PC-3 (cell line): ENCODE data around the gene RAD51. TPM values are rescaled to one million over a fixed set of nuclear protein-coding genes. Genes with fewer than 3 reads are reported as not detected.
"Not testable (repeated sequence)": the region's sequence is repeated elsewhere in the genome, so short reads cannot be mapped to it uniquely, and the experiment has no call there.

Source experiments
- ATAC-seq: fragments of 200-7000 bp; cut with Tn5 transposase; 2 replicates; pipeline ENCODE4 v1.9.1; 2020; ENCODE audit warnings: mild to moderate bottlenecking, moderate library complexity
- BruUV-seq: library from RNA; stranded (reverse); fragments of 400-500 nt; replicated peaks from 2 replicates; lab custom pipeline; 2021; lab: Mats Ljungman, UMichigan
- CTCF ChIA-PET: fragments of 300-600 bp; sonication (Branson Sonifier 250); formaldehyde crosslinking; loops from one replicate; lab custom pipeline; 2022; ENCODE audit warnings: antibody characterized with exemption; lab: Charles Lee
- POLR2A ChIA-PET: fragments of 300-600 bp; sonication (Branson Sonifier 250); formaldehyde crosslinking; loops from one replicate; lab custom pipeline; 2022; ENCODE audit warnings: antibody characterized with exemption; ENCODE audit not compliant: unreplicated experiment; lab: Charles Lee
- DNase-seq: peaks from one replicate; pipeline ENCODE4 v3.0.0-alpha.2; 2015
- H2AFZ ChIP-seq: fragments of 300-600 bp; sonication (generic); 2 replicates; pipeline ENCODE4 v1.6.0; 2016; ENCODE audit warnings: antibody characterized with exemption, low read length
- H3F3A ChIP-seq: fragments of 300-600 bp; sonication (generic); one replicate; pipeline ENCODE4 v1.6.0; 2017; ENCODE audit warnings: antibody characterized with exemption, low read length, control low read depth, mild to moderate bottlenecking; ENCODE audit not compliant: unreplicated experiment
- H3K27ac ChIP-seq: fragments of 300-600 bp; sonication (generic); 2 replicates; pipeline ENCODE4 v1.5.1; 2016; ENCODE audit warnings: mild to moderate bottlenecking, low read length
- H3K27me3 ChIP-seq: fragments of 300-600 bp; sonication (generic); 2 replicates; pipeline ENCODE4 v1.6.1; 2016; ENCODE audit warnings: low read length, mixed read lengths
- H3K36me3 ChIP-seq: fragments of 300-600 bp; sonication (generic); 2 replicates; pipeline ENCODE4 v1.6.1; 2016; ENCODE audit warnings: low read depth, mixed run types, low read length, mixed read lengths
- H3K4me1 ChIP-seq: fragments of 300-600 bp; sonication (generic); 2 replicates; pipeline ENCODE4 v1.5.1; 2016; ENCODE audit warnings: low read length; ENCODE audit not compliant: insufficient read depth
- H3K4me2 ChIP-seq: fragments of 300-600 bp; sonication (generic); 2 replicates; pipeline ENCODE4 v1.6.0; 2016; ENCODE audit warnings: low read length
- H3K4me3 ChIP-seq: fragments of 300-600 bp; sonication (generic); 2 replicates; pipeline ENCODE4 v1.5.1; 2016; ENCODE audit warnings: mild to moderate bottlenecking, low read length, mixed read lengths
- H3K79me2 ChIP-seq: fragments of 300-600 bp; sonication (generic); 2 replicates; pipeline ENCODE4 v1.6.1; 2017; ENCODE audit warnings: low read length, mixed read lengths
- H3K9ac ChIP-seq: fragments of 300-600 bp; sonication (generic); 2 replicates; pipeline ENCODE4 v1.6.0; 2016; ENCODE audit warnings: mild to moderate bottlenecking, low read length
- H3K9me2 ChIP-seq: fragments of 300-600 bp; sonication (generic); replicated peaks from 2 replicates; pipeline ENCODE4 v1.6.1; 2016; ENCODE audit warnings: mixed run types, low read length, mixed read lengths
- H3K9me3 ChIP-seq: fragments of 300-600 bp; sonication (generic); 2 replicates; pipeline ENCODE4 v1.6.1; 2016; ENCODE audit warnings: low read length, mixed read lengths
- H4K20me1 ChIP-seq: fragments of 300-600 bp; sonication (generic); 2 replicates; pipeline ENCODE4 v1.6.1; 2016; ENCODE audit warnings: low read length, mixed read lengths
- EZH2 ChIP-seq: fragments of 300-600 bp; sonication (generic); IDR thresholded peaks from one replicate; pipeline ENCODE4 v1.6.1; 2017; ENCODE audit warnings: antibody characterized with exemption, mild to moderate bottlenecking, low read length; ENCODE audit not compliant: unreplicated experiment
- EZH2phosphoT487 ChIP-seq: fragments of 300-600 bp; sonication (generic); IDR thresholded peaks from 2 replicates; pipeline ENCODE4 v1.6.1; 2018; ENCODE audit warnings: mild to moderate bottlenecking, antibody characterized with exemption, low read length, borderline replicate concordance
- intact Hi-C: fragments of 100-400 bp; cut with micrococcal nuclease; formaldehyde crosslinking; loops from 2 replicates; pipeline ENCODE4 v1.9.0; 2023
- total RNA-seq: library from RNA; depleted of rRNA; stranded (reverse); fragments of >200 nt; gene quantifications from 2 replicates; pipeline ENCODE4 v1.2.3, GENCODE V29; 2014
- TF ChIP-seq, protein P1 (sequence below): fragments of 300-600 bp; sonication (generic); conservative IDR thresholded peaks from 2 replicates; pipeline ENCODE4 v1.5.1; 2017; ENCODE audit warnings: antibody characterized with exemption, low read depth, mild to moderate bottlenecking, low read length

Gene RAD51
- total RNA-seq, 1 experiment from 2014 or later = 21.9 TPM

DNA sequence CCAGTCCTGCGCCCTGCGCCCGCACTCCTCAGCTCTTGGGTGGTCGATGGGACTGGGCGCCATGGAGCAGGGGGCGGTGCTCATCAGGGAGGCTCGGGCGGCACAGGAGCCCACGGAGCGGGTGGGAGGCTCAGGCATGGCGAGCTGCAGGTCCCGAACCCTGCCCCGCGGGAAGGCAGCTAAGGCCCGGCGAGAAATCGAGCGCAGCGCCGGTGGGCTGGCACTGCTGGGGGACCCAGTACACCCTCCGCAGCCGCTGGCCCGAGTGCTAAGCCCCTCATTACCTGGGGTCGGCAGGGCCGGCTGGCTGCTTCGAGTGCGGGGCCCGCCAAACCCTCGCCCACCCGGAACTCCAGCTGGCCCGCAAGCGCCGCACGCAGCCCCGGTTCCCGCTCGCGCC, 18.1 kb upstream of the RAD51 start:
- H3K36me3 ChIP-seq, H3K27ac ChIP-seq, H4K20me1 ChIP-seq, H3K27me3 ChIP-seq, H3K4me2 ChIP-seq, H3K4me3 ChIP-seq, CTCF ChIA-PET, H3K9me2 ChIP-seq, DNase-seq, H3F3A ChIP-seq, BruUV-seq, H3K9me3 ChIP-seq, H3K79me2 ChIP-seq, H2AFZ ChIP-seq, ATAC-seq, H3K9ac ChIP-seq, POLR2A ChIA-PET, H3K4me1 ChIP-seq: not testable (repeated sequence)
- intact Hi-C loops = loop anchor here (10.0 kb wide), 1 partner anchor 162 kb away; no protein-coding TSS in a partner anchor

DNA sequence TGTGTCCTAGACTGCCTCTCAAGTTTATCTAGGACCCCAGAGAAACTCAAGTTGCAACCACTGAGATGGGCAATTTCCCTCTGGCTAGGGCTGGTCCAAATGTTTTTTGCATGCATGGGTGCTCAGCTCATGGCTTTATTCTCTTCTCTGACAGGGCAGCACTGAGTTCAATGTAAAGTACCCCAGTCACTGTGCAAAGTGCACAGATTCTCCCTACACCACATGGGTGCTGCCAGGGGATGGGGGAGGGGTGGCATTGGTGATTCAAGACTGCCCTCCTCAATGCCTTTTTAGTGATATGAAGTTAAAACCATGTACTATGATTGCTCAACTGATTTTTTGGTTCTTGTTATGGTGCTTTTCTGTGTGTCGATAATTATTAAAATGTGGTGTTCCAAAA, 14.8 kb upstream of the RAD51 start:
- Histone ChIP-seq H3K4me3 (no peak overlapping the region), H2AFZ (no peak overlapping the region), H3F3A (no peaks in the 10 kb centered on the region), H3K4me1 (no peaks in the 10 kb centered on the region), H3K4me2 (no peak overlapping the region), H3K27me3 (no peaks in the 10 kb centered on the region), H3K36me3 (no peaks in the 10 kb centered on the region), H4K20me1 (no peaks in the 10 kb centered on the region), H3K9ac (no peak overlapping the region), H3K27ac (no peak overlapping the region), H3K9me2 (no peaks in the 10 kb centered on the region), H3K9me3 (no peaks in the 10 kb centered on the region), H3K79me2 (no peaks in the 10 kb centered on the region)
- ATAC-seq (no peak), DNase-seq (no peak)
- intact Hi-C loops = no loop called here
- ChIA-PET POLR2A (no interaction called here), CTCF (interaction anchor here (0.6 kb wide), 2 partner anchors 9 to 101 kb away, joined by 3 to 5 read pairs; no protein-coding TSS in a partner anchor)
- BruUV-seq = no TSS peak
- TF ChIP-seq, protein P1, sequence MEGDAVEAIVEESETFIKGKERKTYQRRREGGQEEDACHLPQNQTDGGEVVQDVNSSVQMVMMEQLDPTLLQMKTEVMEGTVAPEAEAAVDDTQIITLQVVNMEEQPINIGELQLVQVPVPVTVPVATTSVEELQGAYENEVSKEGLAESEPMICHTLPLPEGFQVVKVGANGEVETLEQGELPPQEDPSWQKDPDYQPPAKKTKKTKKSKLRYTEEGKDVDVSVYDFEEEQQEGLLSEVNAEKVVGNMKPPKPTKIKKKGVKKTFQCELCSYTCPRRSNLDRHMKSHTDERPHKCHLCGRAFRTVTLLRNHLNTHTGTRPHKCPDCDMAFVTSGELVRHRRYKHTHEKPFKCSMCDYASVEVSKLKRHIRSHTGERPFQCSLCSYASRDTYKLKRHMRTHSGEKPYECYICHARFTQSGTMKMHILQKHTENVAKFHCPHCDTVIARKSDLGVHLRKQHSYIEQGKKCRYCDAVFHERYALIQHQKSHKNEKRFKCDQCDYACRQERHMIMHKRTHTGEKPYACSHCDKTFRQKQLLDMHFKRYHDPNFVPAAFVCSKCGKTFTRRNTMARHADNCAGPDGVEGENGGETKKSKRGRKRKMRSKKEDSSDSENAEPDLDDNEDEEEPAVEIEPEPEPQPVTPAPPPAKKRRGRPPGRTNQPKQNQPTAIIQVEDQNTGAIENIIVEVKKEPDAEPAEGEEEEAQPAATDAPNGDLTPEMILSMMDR = no peak
- no peak for TF ChIP-seq EZH2phosphoT487
- no peak for TF ChIP-seq EZH2

DNA sequence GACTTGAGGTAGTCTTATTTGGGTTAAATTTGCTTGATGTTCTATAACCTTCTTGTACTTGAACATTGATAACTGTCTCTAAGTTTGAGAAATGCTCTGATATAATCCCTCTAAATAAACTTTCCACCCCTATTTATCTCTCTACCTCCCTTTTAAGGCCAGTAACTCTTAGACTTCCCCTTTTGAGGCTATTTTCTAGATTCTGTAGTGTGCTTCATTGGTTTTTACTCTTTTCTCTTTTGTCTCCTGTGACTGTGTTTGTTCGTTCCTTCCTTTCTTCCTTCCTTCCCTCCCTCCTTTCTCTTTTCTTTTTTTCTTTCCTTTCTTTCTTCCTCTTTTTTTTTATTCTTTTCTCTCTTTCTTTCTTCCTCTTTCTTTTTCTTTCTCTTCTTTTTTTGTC, 14.0 kb upstream of the RAD51 start:
- H3K4me2 ChIP-seq, ATAC-seq, POLR2A ChIA-PET, H3K4me3 ChIP-seq, intact Hi-C loops, H4K20me1 ChIP-seq, H2AFZ ChIP-seq, DNase-seq, BruUV-seq, H3K27me3 ChIP-seq, H3K4me1 ChIP-seq, CTCF ChIA-PET, H3K9me3 ChIP-seq, H3K9me2 ChIP-seq, H3K36me3 ChIP-seq, H3F3A ChIP-seq, H3K27ac ChIP-seq, H3K9ac ChIP-seq, H3K79me2 ChIP-seq: not testable (repeated sequence)

- no TSS peak for BruUV-seq
Measured at GRCh38 chr15:40684381-40684780, 10.6 kb upstream of the RAD51 start.

More at GRCh38 chr15:40684381-40684780, 10.6 kb upstream of the RAD51 start:
- TF ChIP-seq, protein P1 = no peak
- TF ChIP-seq EZH2 (no peak), EZH2phosphoT487 (no peak)
- intact Hi-C loops = no loop called here
- ChIA-PET CTCF (no interaction called here), POLR2A (interaction anchor here (1.1 kb wide), 1 partner anchor 10 kb away, joined by 3 read pairs; the partner anchor contains the start of gene RAD51)
- Histone ChIP-seq H3K9ac (no peak overlapping the region), H3K9me3 (no peaks in the 10 kb centered on the region), H3F3A (no peaks in the 10 kb centered on the region), H3K4me3 (no peak overlapping the region), H3K36me3 (no peaks in the 10 kb centered on the region), H3K4me1 (0 out of 2 replicates have a peak, but pooled peaks cover under 1% of the 10 kb centered on the region), H2AFZ (no peak overlapping the region), H3K79me2 (no peaks in the 10 kb centered on the region), H3K4me2 (no peak overlapping the region), H4K20me1 (no peaks in the 10 kb centered on the region), H3K27ac (no peak overlapping the region), H3K27me3 (no peaks in the 10 kb centered on the region), H3K9me2 (no peaks in the 10 kb centered on the region)
- DNase-seq (no peak), ATAC-seq (no peak)
